Heart right ventricle (tissue), 16 donors: ENCODE measurements around the gene CISD3. TPM values are rescaled to one million over a fixed set of nuclear protein-coding genes. Genes with fewer than 3 reads are reported as not detected.

Experiments used
- ATAC-seq, 8 donors: fragments of 200-7000 bp; cut with Tn5 transposase; one replicate each; pipeline ENCODE4 v1.9.1; 2020; ENCODE audit warnings: mild to moderate bottlenecking in 8 of 8, moderate library complexity in 8 of 8, moderate number of reproducible peaks in 1 of 8
- DNase-seq, 2 donors: peaks; one replicate each; pipeline ENCODE4 v3.0.0-alpha.2; 2020
- H3K27ac ChIP-seq, 10 donors: fragments of 200-600 bp; sonication (generic) in 2 of 10; one replicate each; pipeline versions ENCODE4 v1.5.0 to v1.8.0; 2020 to 2022; ENCODE audit warnings: mild to moderate bottlenecking in 3 of 10
- H3K27me3 ChIP-seq, 7 donors: fragments of 200-600 bp; one replicate each; pipeline ENCODE4 v1.8.0; 2021 to 2022; ENCODE audit warnings: mild to moderate bottlenecking in 2 of 7
- H3K36me3 ChIP-seq, 9 donors: fragments of 200-600 bp; sonication (generic) in 1 of 9; one replicate each; pipeline versions ENCODE4 v1.5.0 to v1.8.0; 2020 to 2022; ENCODE audit warnings: mild to moderate bottlenecking in 2 of 9
- H3K4me1 ChIP-seq, 9 donors: fragments of 200-600 bp; sonication (generic) in 1 of 9; one replicate each; pipeline versions ENCODE4 v1.5.0 to v1.8.0; 2020 to 2022; ENCODE audit warnings: mild to moderate bottlenecking in 4 of 9
- H3K4me3 ChIP-seq, 10 donors: fragments of 200-600 bp; sonication (generic) in 2 of 10; one replicate each; pipeline versions ENCODE4 v1.5.0 to v1.8.0; 2020 to 2022; ENCODE audit warnings: mild to moderate bottlenecking in 7 of 10, moderate library complexity in 2 of 10
- H3K9me3 ChIP-seq, 11 donors: fragments of 200-600 bp in 10 of 11; sonication (generic) in 2 of 11; one replicate each; pipeline versions ENCODE4 v1.5.0 to v1.8.0; 2013 to 2022; ENCODE audit warnings: mild to moderate bottlenecking in 2 of 11, control low read depth in 1 of 11, moderate library complexity in 1 of 11
- CTCF ChIP-seq, 9 donors: fragments of 200-600 bp; sonication (generic) in 2 of 9; IDR thresholded peaks; one replicate each; pipeline versions ENCODE4 v1.5.0 to v1.8.0; 2021 to 2022; ENCODE audit warnings: antibody characterized with exemption in 9 of 9, mild to moderate bottlenecking in 5 of 9, moderate library complexity in 1 of 9
- WGBS, 2 donors: extraction: QIAGEN DNeasy Blood & Tissue Kit; methylation state at CpG; one replicate each; pipeline ENCODE4 v1.1.7; 2013; ENCODE audit warnings: inconsistent platforms in 1 of 2; 5-methylcytosine and 5-hydroxymethylcytosine counted together
- intact Hi-C, 10 donors: fragments of 100-400 bp; cut with DNase I; formaldehyde crosslinking; loops; one replicate each; pipeline versions ENCODE4 v1.11.1 to v1.14.2; 2022
- polyA plus RNA-seq, 2 donors: library from polyadenylated mRNA; stranded (reverse); fragments of 200-250 nt; gene quantifications; one replicate each; pipeline ENCODE4 v1.2.3, GENCODE V29; 2013
- total RNA-seq, 10 donors: library from RNA; stranded (reverse); fragmentation: NEBNext Ultra II Directional in 3 of 10; extraction: Animal tissue kit (Norgen Biotek cat#: 25700) in 3 of 10; gene quantifications; one replicate each; pipeline versions ENCODE4 v1.2.1 to v1.2.4, GENCODE V29; 2021 to 2023
- donor health status: Arrhythmogenic right ventricular cardiomyopathy.
- donor health status: ischemic (EF 13 %, LVEDD 7.1; RV severe dilation, severe dysfunction).
- donor health status: healthy with polysubstance abuse.
- donor health status: DM: no; HTN: yes; CAD: no.
- donor health status: DM: no; HTN: no; CAD: no.
- donor health status: ischemic (EF 25% LVEDD 6.9; RV normal size, moderate dysfunction).
- donor health status: ischemic (EF 25% LVEDD 5.7; RV mildly dilated, moderate dysfunction).
- donor health status: healthy.
- donor health status: DM: yes; HTN: yes; CAD: no.
- donor health status: Ischemic cardiomyopathy.
- donor health status: ischemic (EF 35%, LVEDD 5.7; RV mildly dilated, moderate dysfunction).
- donor health status: nonischemic (EF 11% LVEDD 7.7; RV severe dilation, severe dysfunction).
- donor health status: DM: yes; HTN: yes; CAD: no.
- donor health status: PGD.
- donor health status: ischemic (EF 29% LVEDD 5.4; RV normal size, mild dysfunction).
- donor health status: nonischemic (EF 23%, LVEDD 6.1; RV moderate dilation, normal function).

Gene CISD3
- total and polyA plus RNA-seq, 12 donors: 50.5 to 84.1 (median 69.4) TPM

GRCh38 chr17:38716368-38717005 is 13.7 kb upstream of the CISD3 start:
- 94% methylated on average over 18 of the region's 18 CpGs for WGBS, 2 donors
- Histone ChIP-seq H3K4me1 (peaks cover 0 to 20% (median 11%) of the 10 kb centered on the region in 9 donors), H3K9me3 (no peaks in the 10 kb centered on the region), H3K36me3 (peaks cover 5 to 100% (median 73%) of the 10 kb centered on the region in 9 donors), H3K27ac (no peak overlapping the region), H3K27me3 (no peaks in the 10 kb centered on the region), H3K4me3 (no peak overlapping the region)
- no peak for DNase-seq
- ATAC-seq: no peak
- intact Hi-C loops: no loop called here
- no peak for TF ChIP-seq CTCF (IDR thresholded peaks at IDR 0.05)

- H3K4me3 ChIP-seq: no peak overlapping the region
- intact Hi-C loops: no loop called here
- no peak overlapping the region for H3K27ac ChIP-seq
- no peaks in the 10 kb centered on the region for H3K27me3 ChIP-seq
- 82 to 87% methylated on average over 12 of the region's 12 CpGs for WGBS, 2 donors
- H3K36me3 ChIP-seq: peaks cover 5 to 100% (median 72%) of the 10 kb centered on the region in 9 donors
- H3K4me1 ChIP-seq: peaks cover 0 to 20% (median 7%) of the 10 kb centered on the region in 9 donors
- H3K9me3 ChIP-seq: no peaks in the 10 kb centered on the region
- no peak for ATAC-seq
- no peak for TF ChIP-seq CTCF (IDR thresholded peaks at IDR 0.05)
- no peak for DNase-seq
These were observed 12.9 kb upstream of the CISD3 start for GRCh38 chr17:38717139-38717745.

- no peak overlapping the region for H3K4me3 ChIP-seq
- intact Hi-C loops: no loop called here
- no peak overlapping the region for H3K27ac ChIP-seq
- peaks cover 0 to 17% (median 9%) of the 10 kb centered on the region in 9 donors for H3K4me1 ChIP-seq
- peaks cover 4 to 100% (median 69%) of the 10 kb centered on the region in 9 donors for H3K36me3 ChIP-seq
- ATAC-seq: peak in 1 of 8 donors; percentile 10
- 82 to 85% methylated on average over 29 of the region's 29 CpGs for WGBS, 2 donors
- no peak for DNase-seq
- H3K9me3 ChIP-seq: no peaks in the 10 kb centered on the region
- no peak for TF ChIP-seq CTCF (IDR thresholded peaks at IDR 0.05)
- no peaks in the 10 kb centered on the region for H3K27me3 ChIP-seq
These were observed 10.7 kb upstream of the CISD3 start for GRCh38 chr17:38719289-38719942.

- Histone ChIP-seq H3K9me3 (no peaks in the 10 kb centered on the region), H3K36me3 (peaks cover 4 to 100% (median 69%) of the 10 kb centered on the region in 9 donors), H3K27ac (no peak overlapping the region), H3K27me3 (no peaks in the 10 kb centered on the region), H3K4me3 (no peak overlapping the region), H3K4me1 (peaks cover 0 to 24% (median 15%) of the 10 kb centered on the region in 9 donors)
- ATAC-seq (peak in 3 of 8 donors; percentile 2 to 23 (median 23)), DNase-seq (no peak)
- intact Hi-C loops: no loop called here
- 78 to 79% methylated on average over 38 to 39 of the region's 39 CpGs for WGBS, 2 donors
- TF ChIP-seq CTCF (IDR thresholded peaks at IDR 0.05): no peak
These were observed 10.0 kb upstream of the CISD3 start for GRCh38 chr17:38719943-38720641.
